ENCODE results near the gene LRFN2.

LRFN2 gene

GRCh38 chr6:40585651-40586269 is 1.4 kb downstream of the LRFN2 start:
- no peak for FAIRE-seq

- FAIRE-seq: no peak
Measured at GRCh38 chr6:40585223-40585622, 1.9 kb downstream of the LRFN2 start.

GRCh38 chr6:40584741-40585140 is 2.4 kb downstream of the LRFN2 start:
- FAIRE-seq: no peak

- no peak for FAIRE-seq
Measured at GRCh38 chr6:40583709-40584108, 3.5 kb downstream of the LRFN2 start.

- no peak for FAIRE-seq
Measured at GRCh38 chr6:40582892-40583291, 4.3 kb downstream of the LRFN2 start.

GRCh38 chr6:40579101-40579500 is 8.1 kb downstream of the LRFN2 start:
- no peak for FAIRE-seq

- no peak for FAIRE-seq
Measured at GRCh38 chr6:40577672-40578071, 9.5 kb downstream of the LRFN2 start.

- FAIRE-seq: no peak
Measured at GRCh38 chr6:40573221-40573620, 13.9 kb downstream of the LRFN2 start.

GRCh38 chr6:40569162-40569910 is 17.8 kb downstream of the LRFN2 start:
- FAIRE-seq: no peak

GRCh38 chr6:40568062-40568708 is 19.0 kb downstream of the LRFN2 start:
- FAIRE-seq: no peak

- no peak for FAIRE-seq
Measured at GRCh38 chr6:40563111-40563510, 24.1 kb downstream of the LRFN2 start.

- FAIRE-seq: no peak
Measured at GRCh38 chr6:40559056-40559455, 28.1 kb downstream of the LRFN2 start.

- FAIRE-seq: no peak
Measured at GRCh38 chr6:40558102-40558501, 29.1 kb downstream of the LRFN2 start.

GRCh38 chr6:40556881-40557280 is 30.3 kb downstream of the LRFN2 start:
- no peak for FAIRE-seq

GRCh38 chr6:40556023-40556422 is 31.1 kb downstream of the LRFN2 start:
- no peak for FAIRE-seq

GRCh38 chr6:40555092-40555491 is 32.1 kb downstream of the LRFN2 start:
- FAIRE-seq: no peak

- FAIRE-seq: no peak
Measured at GRCh38 chr6:40552941-40553340, 34.2 kb downstream of the LRFN2 start.

GRCh38 chr6:40551966-40552505 is 35.1 kb downstream of the LRFN2 start:
- FAIRE-seq: no peak

- FAIRE-seq: no peak
Measured at GRCh38 chr6:40550202-40551101, 36.7 kb downstream of the LRFN2 start.

- no peak for FAIRE-seq
Measured at GRCh38 chr6:40545954-40546353, 41.2 kb downstream of the LRFN2 start.

GRCh38 chr6:40543776-40544175 is 43.4 kb downstream of the LRFN2 start:
- no peak for FAIRE-seq

GRCh38 chr6:40543146-40543545 is 44.0 kb downstream of the LRFN2 start:
- no peak for FAIRE-seq

Measured in TTC549 (cell line).